Measurements from ENCODE around the gene SHKBP1. TPM values are rescaled to one million over a fixed set of nuclear protein-coding genes. Genes with fewer than 3 reads are reported as not detected.
A peak's percentile ranks its signal among the peaks of the same experiment; 100 is the strongest.
"Not testable (repeated sequence)": the region's sequence is repeated elsewhere in the genome, so short reads cannot be mapped to it uniquely, and the experiment has no call there.

The SHKBP1 gene
- total RNA-seq, 1 donor from 2014 or later: 1.6 TPM

DNA sequence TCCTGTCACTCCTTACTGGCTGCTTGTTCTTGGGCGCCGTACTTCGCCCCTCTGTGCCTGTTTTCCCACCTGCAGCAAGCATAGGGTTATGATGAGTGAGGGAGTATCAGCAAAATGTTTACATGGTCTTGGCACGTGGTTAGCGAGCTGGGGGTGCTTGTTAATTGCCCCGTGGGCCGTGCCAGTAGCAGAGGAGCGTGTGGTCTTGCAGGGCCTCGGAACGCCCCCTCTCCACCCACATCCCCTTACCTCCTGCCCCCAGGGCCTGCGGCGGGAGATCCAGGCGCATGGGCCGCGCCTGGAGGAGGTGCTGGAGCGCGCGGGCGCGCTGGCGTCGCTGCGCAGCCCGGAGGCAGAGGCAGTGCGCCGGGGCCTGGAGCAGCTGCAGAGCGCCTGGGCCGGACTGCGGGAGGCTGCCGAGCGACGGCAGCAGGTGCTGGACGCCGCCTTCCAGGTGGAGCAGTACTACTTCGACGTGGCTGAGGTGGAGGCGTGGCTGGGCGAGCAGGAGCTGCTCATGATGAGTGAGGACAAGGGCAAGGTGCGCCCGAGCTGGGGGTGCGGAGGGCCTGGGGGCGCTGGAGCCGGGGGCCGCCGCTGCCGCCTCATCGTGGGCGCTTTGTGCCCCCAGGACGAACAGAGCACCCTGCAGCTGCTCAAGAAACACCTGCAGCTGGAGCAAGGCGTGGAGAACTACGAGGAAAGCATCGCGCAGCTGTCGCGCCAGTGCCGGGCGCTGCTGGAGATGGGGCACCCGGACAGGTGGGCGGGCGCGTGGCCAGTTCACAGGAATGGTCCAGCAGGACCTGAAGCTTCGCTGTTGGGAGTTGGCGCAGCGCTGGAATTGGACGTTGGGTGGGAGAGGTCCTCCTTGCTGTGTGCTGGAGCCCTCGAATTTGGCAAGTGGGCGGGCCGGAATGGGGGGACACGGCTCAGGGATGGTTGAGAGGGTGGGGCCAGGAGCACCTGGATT is 22.5 kb upstream of the SHKBP1 start:
- FAIRE-seq (no peak), DNase-seq (ENCODE audit: low spot score in 2 of 2) (no peak)

DNA sequence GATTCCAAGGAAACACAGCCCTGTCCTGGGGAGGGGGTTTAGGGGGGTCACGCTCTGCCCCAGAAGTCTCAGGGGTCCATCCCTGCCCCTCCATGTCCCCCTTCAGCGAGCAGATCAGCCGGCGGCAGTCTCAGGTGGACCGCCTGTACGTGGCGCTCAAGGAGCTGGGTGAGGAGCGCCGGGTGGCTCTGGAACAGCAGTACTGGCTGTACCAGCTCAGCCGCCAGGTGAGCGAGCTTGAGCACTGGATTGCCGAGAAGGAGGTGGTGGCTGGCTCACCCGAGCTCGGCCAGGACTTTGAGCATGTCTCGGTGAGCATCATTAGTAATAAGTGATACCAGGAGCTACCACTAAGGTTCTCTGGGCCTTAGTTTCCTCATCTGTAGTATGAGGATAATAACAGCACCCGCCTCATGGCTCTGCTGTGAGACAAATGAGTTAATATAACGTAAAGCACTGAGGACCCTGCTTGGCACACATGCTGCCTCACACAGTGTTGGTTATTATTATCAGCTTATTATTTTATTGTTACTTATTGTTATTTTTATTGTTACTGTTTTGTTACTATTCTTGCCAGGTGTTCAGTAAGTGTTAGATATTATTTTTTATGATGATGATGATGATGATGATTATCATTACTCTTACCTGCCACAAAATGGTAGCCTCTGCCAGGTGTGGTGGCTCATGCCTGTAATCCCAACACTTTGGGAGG is 20.5 kb upstream of the SHKBP1 start:
- FAIRE-seq: no peak
- peak in 1 of 2 donors; percentile 12 for DNase-seq (ENCODE audit: low spot score in 2 of 2)

DNA sequence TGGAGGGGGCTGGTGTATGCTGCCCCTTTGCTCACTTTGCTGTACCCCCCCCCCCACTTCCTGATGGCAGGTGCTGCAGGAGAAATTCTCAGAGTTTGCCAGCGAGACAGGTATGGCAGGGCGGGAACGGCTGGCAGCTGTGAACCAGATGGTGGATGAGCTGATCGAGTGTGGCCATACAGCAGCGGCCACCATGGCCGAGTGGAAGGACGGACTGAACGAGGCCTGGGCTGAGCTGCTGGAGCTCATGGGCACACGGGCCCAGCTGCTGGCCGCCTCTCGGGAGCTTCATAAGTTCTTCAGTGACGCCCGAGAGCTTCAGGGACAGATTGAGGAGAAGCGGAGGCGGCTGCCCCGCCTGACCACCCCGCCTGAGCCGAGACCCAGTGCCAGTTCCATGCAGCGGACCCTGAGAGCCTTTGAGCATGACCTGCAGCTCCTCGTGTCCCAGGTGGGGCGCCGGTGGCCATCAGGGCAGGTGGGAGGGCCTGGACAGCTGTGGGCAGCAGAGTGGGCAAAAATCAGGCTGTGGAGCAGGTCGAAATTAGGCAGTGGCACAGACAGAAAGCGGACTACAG is 19.6 kb upstream of the SHKBP1 start:
- no peak for DNase-seq (ENCODE audit: low spot score in 2 of 2)
- no peak for FAIRE-seq

DNA sequence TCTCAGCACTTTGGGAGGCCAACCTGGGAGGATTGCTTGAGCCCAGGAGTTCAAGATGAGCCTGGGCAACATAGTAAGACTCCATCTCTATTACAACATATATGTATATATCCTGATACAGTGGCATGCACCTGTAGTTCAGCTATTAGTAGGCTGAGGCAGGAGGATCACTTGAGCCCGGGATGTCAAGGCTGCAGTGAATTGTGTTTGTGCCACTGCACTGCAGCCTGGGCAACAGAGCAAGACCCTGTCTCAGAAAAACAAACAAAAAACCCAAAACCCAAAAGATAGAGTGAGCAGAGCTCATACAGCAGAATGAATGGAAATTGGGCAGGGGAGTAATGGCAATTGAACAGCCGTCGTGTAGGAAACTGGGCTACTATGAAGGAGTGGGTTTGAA is 17.3 kb upstream of the SHKBP1 start:
- FAIRE-seq (no peak), DNase-seq (ENCODE audit: low spot score in 2 of 2) (no peak)

DNA sequence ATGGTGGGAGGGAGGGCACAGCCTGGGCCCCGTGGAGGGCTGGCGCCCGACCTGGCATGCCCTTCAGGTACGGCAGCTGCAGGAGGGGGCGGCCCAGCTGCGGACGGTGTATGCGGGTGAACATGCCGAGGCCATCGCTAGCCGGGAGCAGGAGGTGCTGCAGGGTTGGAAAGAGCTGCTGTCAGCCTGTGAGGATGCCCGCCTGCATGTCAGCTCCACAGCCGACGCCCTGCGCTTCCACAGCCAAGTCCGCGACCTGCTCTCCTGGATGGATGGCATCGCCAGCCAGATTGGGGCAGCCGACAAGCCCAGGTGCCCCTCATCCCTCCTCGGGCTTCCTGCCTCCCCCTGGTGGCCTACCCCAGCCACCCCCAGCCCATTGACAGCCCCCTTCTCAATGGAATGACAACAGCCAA is 16.6 kb upstream of the SHKBP1 start:
- no peak for DNase-seq (ENCODE audit: low spot score in 2 of 2)
- FAIRE-seq: no peak

DNA sequence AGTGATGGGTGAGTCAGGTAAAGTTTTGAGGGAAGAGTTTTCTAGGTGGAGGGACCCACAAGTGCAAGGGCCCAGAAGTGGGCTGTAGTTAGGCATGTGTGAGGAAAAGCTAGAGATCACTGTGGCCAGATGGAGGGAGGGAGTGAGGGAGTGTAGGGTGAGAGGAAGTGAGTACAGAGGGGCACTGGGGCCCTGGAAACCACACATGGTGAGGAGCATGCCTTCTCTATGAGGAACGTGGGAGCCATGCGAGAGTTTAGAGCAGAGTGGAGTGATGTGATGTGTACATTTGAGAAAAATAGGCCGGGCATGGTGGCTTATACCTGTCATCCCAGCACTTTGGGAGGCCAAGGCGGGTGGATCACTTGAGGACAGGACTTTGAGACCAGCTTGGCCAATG is 14.7 kb upstream of the SHKBP1 start:
- no peak for DNase-seq (ENCODE audit: low spot score in 2 of 2)
- no peak for FAIRE-seq

DNA sequence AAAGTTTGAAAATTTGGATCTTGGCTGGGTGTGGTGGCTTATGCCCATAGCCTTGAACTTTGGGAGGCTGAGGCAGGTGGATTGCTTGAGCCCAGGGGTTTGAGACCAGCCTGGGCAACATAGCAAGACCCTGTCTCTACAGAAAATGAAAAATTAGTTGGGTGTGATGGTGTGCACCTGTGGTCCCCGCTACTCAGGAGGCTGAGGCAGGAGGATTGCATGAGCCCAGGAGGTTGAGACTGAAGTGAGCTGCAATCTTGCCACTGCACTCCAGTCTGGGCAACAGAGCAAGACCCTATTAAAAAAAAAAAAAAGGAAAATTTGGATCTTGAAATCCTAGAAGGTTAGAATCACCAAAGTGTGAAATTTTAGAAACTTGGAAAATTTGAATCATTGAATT is 12.1 kb upstream of the SHKBP1 start:
- DNase-seq (ENCODE audit: low spot score in 2 of 2); FAIRE-seq: not testable (repeated sequence)

DNA sequence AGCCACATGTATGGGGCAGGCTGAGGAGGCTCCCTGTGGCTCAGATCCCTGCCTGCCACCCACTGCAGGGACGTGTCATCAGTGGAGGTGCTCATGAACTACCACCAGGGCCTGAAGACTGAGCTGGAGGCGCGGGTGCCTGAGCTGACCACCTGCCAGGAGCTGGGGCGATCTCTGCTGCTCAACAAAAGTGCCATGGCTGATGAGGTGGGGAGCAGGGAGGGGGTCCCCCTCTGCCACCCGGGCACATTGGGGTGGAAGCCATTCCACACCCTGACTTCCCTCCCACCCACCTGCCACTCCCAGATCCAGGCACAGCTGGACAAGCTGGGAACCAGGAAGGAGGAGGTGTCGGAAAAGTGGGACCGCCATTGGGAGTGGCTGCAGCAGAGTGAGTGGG is 11.3 kb upstream of the SHKBP1 start:
- no peak for DNase-seq (ENCODE audit: low spot score in 2 of 2)
- no peak for FAIRE-seq

DNA sequence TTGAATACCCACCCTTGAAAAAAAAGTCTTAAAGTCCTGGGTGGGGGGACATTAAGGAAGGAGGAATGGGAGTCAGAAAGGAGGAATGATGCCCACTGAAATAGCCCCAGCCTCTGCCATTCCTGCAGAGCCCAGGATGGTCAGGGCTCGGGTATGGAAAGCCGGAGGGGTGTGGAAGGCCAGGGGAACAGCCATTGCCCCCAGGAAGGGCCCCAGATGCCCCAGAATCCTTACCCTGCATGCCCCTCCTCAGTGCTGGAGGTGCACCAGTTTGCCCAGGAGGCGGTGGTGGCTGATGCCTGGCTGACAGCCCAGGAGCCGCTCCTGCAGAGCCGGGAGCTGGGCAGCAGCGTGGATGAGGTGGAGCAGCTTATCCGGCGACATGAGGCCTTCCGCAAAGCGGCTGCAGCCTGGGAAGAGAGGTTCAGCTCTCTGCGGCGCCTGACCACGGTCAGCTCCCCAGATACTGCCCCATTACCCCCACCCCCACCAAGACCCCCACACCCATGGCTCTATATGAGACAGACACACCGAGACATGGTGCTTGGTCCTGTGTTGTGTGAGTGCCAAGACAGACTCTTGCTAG is 10.7 kb upstream of the SHKBP1 start:
- DNase-seq (ENCODE audit: low spot score in 2 of 2) (peak in 1 of 2 donors; percentile 30), FAIRE-seq (no peak)

DNA sequence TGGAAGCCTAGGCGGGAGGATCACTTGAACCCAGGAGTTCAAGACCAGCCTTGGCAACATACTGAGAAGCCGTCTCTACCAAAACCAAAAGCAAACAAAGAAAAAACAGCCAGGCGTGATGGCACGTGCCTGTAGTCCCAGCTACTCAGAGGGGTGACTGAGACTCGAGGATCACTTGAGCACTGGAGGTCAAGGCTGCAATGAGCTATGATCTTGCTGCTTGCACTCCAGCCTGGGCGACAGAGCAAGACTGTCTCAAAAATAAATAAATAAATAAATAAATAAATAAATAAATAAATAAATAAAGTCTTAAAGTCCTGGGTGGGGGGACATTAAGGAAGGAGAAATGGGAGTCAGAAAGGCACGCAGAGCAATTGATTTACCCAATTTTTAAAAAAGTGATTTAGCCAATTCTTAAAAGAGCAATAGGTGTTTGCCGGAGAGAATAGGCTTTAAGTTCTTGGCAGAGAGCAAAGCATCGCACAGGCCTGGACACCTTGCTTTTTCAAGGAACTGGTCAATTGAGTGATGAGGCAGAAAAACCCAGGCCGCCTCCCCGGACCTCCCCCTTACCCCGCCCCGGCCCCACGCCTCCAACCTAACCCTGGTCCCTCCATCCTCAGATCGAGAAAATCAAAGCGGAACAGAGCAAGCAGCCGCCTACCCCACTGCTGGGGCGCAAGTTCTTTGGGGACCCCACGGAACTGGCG is 9.5 kb upstream of the SHKBP1 start:
- FAIRE-seq (no peak), DNase-seq (ENCODE audit: low spot score in 2 of 2) (no peak)

DNA sequence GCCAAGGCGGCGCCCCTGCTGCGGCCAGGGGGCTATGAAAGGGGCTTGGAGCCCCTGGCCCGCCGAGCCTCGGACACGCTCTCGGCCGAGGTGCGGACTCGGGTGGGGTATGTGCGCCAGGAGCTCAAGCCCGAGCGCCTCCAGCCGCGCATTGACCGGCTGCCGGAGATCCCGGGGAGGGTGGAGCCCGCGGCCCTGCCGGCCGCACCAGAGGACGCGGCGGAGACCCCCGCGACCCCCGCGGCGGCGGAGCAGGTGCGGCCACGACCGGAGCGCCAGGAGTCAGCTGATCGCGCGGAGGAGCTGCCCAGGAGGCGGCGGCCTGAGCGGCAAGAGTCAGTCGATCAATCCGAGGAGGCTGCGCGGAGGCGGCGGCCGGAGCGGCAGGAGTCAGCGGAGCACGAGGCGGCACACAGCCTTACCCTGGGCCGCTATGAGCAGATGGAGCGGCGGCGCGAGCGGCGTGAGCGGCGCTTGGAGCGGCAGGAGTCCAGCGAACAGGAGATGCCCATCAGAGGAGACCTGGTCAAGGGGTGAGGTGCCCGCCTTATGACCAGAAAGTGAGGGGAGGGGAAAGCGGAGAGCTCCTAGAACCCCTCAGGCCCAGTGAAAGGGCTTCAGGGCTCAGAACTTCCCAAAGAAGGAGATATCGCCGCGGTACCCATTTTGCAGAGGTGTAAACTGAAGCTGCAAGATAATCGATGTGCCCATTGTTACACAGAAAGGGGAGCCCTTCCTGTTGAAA is 8.8 kb upstream of the SHKBP1 start:
- FAIRE-seq: no peak
- no peak for DNase-seq (ENCODE audit: low spot score in 2 of 2)

DNA sequence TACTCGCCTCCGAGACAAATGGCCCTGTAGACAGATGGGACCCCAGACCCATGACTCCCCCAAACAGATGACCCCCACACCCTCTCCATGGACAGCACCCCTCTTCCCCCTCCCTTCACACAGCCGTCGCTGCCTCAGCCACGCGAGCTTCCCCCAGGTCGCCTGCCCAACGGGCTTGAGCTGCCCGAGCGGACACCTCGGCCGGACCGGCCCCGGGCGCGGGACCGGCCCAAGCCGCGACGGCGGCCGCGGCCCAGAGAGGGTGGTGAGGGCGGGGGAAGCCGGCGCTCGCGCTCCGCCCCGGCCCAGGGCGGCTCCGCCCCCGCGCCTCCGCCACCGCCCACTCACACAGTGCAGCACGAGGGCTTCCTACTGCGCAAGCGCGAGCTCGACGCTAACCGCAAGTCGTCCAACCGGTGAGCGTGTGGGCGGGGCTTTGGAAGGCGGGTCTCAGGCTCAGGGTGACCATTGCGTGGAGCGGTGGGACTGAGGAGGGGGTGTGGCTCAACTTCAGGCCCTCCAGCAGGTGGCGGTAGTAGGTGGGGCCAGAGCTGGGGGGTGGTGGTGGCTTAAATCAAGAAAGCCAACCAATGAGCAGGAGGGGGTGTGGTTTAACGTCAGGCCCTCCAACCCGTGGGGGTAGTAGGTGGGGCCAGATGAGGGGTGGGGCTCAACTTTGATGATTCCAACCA is 6.2 kb upstream of the SHKBP1 start:
- DNase-seq (ENCODE audit: low spot score in 2 of 2) (peak; percentile 98), FAIRE-seq (peak; percentile 49)

DNA sequence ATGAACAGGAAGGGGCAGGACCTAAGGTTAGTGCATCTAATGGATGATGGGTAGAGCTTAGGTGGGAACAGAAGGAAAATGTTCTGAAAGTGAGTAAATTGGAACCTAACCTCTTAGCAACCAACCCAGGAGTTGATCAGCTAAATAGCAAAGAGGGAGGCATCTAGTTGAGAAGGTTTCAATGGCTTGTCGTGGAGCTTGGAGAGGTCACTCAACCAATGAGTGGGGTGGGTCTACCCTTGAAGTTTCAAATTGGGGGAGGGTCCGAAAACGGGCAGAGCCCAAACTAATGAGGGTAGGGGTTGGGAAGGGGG is 5.7 kb upstream of the SHKBP1 start:
- no peak for FAIRE-seq
- DNase-seq (ENCODE audit: low spot score in 2 of 2): no peak

DNA sequence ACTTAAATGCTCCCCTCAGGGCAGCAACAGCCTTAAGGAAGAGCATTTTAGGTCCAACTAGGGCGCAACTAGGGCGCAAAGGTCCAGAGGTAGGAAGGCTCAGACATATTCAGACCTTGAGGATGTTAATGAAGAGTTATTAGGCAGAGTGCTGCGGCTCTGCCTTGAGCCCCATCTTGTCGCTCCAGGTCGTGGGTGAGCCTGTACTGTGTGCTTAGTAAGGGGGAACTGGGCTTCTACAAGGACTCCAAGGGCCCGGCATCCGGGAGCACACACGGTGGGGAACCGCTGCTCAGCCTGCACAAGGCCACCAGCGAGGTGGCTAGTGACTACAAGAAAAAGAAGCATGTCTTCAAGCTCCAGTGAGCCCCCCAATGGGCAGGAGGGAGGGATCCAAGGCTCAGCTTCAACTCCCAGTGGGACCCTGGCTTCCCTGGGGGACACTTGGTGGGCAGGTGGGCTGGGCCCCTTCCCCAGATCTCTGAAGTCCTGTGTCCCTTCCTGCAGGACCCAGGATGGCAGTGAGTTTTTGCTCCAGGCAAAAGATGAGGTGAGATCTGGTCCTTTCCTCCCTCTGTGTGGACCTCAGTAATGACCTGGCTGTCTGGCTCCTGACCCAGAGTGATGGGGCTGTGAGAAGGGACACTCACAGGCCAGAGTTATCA is 4.7 kb upstream of the SHKBP1 start:
- DNase-seq (ENCODE audit: low spot score in 2 of 2): no peak
- FAIRE-seq: no peak

DNA sequence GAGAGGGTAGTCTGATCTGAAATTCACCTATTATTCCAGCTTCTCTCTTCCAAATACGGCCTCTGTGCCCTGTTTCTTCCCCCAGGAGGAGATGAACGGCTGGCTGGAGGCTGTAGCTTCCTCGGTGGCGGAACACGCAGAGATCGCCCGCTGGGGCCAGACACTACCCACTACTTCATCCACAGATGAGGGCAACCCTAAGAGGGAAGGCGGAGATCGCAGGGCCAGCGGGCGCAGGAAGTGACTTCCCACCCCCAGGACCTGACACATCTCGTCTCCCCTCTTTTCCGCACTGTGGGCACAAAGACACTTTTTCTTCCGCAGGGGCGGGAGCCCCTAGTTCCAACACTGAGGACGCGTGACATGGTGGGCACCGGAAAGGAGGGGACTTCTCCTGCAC is 1.3 kb upstream of the SHKBP1 start:
- no peak for DNase-seq (ENCODE audit: low spot score in 2 of 2)
- no peak for FAIRE-seq

DNA sequence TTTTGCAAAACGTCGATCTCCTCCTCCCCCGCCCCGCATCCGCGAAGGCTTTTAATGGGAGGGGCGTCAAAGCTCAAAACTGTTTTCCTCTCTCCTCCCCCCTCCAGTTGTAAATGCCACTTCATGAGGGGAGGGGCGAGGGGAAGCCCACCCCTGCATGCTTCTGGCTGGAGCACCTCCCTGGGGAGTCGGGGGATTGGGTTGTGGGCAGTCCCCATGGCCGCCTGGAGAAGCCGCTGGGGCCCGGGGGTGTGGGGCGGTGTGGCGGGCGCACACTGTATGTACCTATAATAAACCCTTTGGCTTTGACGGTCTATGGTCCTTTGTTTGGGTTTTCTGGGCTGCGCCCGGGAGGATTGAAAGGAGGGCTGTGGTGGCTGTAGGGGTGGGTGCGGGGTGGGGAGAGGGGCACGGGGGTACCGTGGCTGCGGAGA is 505 bp upstream of the SHKBP1 start:
- DNase-seq (ENCODE audit: low spot score in 2 of 2) (no peak), FAIRE-seq (no peak)

DNA sequence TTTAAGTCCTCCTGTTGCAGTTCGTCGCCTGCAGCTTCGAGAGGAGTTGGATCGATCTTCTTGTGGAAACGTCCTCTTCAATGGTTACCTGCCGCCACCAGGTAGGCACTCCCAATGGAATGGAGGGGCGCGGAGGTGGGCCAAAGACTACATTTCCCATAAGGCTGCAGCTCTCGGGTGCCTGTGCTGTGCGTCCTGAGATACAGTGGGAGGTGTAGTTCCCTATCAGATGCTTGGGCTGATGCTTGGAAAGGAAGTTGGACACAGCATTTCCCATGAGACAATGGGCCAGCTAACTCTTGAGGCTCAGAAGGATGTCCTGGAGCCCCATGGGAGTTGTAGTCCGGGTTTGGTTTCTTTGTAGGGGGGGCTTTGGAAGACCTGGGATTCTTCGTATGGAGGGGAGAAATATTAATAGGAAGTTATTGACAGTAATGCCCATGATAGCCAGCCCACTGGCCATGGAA is 1.8 kb downstream of the SHKBP1 start:
- FAIRE-seq: no peak
- peak in 1 of 2 donors; percentile 58 for DNase-seq (ENCODE audit: low spot score in 2 of 2)

DNA sequence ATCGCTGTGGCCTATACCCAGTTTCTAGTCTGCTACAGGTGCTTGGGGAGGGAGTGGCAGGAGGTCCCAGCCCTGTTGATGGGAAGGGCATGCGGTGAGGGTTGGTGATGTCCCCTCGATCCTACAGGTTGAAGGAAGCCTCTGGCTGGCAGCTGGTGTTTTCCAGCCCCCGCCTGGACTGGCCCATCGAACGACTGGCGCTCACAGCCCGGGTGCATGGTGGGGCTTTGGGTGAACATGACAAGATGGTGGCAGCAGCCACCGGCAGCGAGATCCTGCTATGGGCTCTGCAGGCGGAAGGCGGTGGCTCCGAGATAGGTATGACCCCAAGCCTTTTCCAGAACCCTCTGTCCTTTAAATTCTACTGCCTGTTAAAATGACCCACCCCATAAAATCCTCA is 3.9 kb downstream of the SHKBP1 start:
- DNase-seq (ENCODE audit: low spot score in 2 of 2) (no peak), FAIRE-seq (no peak)
